Hepatocyte (in vitro differentiated cells): ENCODE results near the gene DLX6.

ENCODE experiments used
- EZH2phosphoT487 ChIP-seq: fragments of 200-600 bp; sonication (generic); IDR thresholded peaks from one replicate; pipeline ENCODE4 v1.6.1; 2018; ENCODE audit warnings: antibody characterized with exemption, mild to moderate bottlenecking, low read depth, moderate library complexity; ENCODE audit not compliant: unreplicated experiment, severe bottlenecking
- TF ChIP-seq, protein P1 (sequence below): fragments of 200-600 bp; sonication (generic); IDR thresholded peaks from 2 replicates; pipeline ENCODE4 v1.5.1; 2016; ENCODE audit warnings: antibody characterized with exemption, mild to moderate bottlenecking; ENCODE audit not compliant: poor library complexity

DNA sequence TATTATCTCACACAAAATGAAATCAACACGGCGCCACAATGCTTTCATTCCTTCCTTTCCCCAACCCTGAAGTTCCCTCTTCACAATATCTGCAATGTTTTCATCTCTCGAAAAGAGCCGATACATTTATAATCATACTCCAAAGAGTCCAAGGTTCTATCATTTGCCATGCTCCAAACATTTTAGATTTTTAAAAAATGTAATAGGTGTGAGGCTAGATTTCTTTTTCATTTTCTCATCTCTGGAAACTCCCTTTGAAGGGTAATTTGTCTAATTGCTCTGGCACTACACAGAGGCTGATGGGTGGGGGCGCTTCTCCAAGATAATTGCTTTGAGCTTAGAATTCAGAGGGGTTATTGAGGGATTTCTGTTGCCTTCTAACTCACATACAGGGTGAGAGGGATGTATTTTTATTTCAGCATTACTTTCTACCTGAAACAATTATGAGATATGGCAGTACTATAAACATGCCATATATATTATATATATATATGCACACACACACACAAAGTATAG, 14.4 kb downstream of the DLX6 start:
- TF ChIP-seq, protein P1, sequence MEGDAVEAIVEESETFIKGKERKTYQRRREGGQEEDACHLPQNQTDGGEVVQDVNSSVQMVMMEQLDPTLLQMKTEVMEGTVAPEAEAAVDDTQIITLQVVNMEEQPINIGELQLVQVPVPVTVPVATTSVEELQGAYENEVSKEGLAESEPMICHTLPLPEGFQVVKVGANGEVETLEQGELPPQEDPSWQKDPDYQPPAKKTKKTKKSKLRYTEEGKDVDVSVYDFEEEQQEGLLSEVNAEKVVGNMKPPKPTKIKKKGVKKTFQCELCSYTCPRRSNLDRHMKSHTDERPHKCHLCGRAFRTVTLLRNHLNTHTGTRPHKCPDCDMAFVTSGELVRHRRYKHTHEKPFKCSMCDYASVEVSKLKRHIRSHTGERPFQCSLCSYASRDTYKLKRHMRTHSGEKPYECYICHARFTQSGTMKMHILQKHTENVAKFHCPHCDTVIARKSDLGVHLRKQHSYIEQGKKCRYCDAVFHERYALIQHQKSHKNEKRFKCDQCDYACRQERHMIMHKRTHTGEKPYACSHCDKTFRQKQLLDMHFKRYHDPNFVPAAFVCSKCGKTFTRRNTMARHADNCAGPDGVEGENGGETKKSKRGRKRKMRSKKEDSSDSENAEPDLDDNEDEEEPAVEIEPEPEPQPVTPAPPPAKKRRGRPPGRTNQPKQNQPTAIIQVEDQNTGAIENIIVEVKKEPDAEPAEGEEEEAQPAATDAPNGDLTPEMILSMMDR: no peak
- TF ChIP-seq EZH2phosphoT487: peak; percentile 16
